GM21619 (cell line): ENCODE measurements around the gene ZSCAN1.

Source experiments
- ATAC-seq: cut with Tn5 transposase; IDR thresholded peaks from one replicate; pipeline ENCODE4 v1.9.1; 2021; ENCODE audit not compliant: unreplicated experiment

The ZSCAN1 gene

GRCh38 chr19:58083021-58083420 lies 49.2 kb downstream of the ZSCAN1 start:
- no peak for ATAC-seq

DNA sequence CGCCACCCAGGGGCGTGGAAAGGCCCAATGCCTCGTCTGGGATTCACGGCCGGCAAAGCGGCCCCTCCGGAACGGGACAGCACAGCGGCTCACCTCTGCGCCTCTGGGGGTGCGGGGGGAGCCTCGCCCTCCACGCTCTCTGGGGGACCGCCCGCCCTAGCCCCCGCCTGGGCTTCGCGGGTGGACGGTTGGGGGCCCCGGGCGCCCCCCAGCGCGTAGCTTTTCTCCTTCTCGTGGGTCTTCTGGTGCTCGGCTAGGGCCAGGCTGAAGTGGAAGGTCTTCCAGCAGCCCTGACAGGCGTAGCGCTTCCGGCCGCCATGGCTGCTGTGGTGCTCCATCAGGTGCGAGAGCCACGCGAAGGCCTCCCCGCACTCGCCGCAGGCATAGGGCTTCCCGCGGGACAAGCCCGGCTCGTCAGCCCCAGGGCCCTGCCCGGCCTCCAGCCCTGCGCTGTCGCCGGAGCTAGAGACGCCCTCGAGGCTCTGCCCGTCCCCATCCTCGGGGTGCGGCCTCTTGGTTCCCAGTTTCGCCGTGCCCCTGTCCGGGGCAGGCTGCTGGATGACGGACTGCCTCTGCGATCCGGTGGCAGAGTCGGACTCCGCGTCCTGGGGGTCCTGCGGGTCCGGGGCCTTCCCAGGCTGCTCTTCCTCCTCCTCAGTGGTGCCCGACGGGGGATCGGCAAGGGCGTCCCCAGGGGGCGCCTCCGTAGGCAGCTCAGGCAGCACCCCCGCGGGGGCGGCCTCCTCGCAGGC lies 50.9 kb downstream of the ZSCAN1 start:
- ATAC-seq, result no peak

DNA sequence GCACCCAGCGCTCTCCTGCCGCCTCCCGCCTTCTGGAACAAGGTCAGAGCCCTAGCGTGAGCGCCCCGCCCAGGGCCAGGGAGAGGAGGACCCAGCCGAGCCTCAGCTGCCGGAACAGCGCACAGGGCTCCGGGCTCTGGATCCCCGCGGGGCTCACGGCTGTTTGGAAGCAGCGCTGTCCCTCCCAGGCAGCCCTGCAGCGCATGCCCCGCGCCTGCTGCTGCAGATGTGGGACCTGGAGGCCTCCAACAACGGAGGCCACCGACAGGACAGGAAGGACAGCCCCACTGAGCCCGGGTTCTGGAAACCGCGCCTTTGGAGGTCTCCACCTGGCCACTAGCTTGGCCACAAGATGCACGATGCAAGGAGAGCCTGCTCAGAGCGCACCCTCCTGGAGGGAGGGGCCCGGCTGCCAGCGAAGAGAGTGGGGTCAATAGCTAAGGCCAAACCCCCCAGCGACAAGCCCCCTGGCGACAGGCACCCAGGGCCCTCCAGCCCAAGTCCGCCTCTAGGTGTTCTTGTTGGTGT lies 51.6 kb downstream of the ZSCAN1 start:
- ATAC-seq, result no peak

GRCh38 chr19:58086825-58087710 lies 53.2 kb downstream of the ZSCAN1 start:
- ATAC-seq, result no peak

- ATAC-seq, result no peak
These were observed 54.8 kb downstream of the ZSCAN1 start for GRCh38 chr19:58088521-58089052.

- ATAC-seq, result no peak
These were observed 56.0 kb downstream of the ZSCAN1 start for GRCh38 chr19:58089846-58090245.

GRCh38 chr19:58091251-58091995 lies 57.6 kb downstream of the ZSCAN1 start:
- ATAC-seq, result no peak

DNA sequence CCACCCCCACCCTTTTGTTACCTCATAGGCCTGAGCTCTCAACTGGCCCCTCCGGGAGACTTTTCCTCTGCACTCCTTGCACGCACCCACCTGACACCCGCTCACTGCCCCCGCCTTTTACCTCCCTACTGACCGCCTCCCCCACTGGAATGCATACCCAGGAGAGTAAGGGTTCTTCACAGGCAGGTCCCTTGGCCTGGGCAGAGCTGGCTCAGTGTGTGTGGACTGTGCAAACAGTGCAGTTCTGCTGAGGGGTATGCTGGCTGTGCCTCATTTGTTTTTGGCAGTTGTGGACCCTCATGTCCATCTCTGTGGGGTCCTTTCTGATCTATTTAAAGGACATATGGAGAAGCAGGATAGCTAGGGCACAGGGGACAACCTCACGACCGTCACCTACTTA lies 59.2 kb downstream of the ZSCAN1 start:
- ATAC-seq, result no peak

DNA sequence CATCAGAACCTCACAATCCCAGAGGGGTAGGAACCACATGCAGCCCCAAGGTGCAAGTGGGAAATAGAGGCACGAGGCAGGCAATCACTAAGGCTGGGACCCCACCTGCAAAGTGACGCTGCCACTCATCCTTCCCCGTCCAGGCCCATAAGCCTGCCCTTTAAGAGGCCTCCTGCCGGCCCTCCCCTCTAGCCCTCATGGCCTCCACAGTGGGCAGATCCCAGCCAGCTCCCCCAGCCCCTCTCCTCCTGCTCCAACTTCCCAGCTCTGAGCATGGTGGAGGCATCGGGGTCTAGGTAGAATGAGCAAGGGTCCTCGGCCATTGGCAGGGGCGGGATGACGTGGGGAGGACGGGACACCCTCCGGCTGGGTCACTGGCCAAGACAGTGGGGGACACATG lies 61.5 kb downstream of the ZSCAN1 start:
- ATAC-seq, result no peak

GRCh38 chr19:58096884-58097283 lies 63.1 kb downstream of the ZSCAN1 start:
- ATAC-seq, result no peak

DNA sequence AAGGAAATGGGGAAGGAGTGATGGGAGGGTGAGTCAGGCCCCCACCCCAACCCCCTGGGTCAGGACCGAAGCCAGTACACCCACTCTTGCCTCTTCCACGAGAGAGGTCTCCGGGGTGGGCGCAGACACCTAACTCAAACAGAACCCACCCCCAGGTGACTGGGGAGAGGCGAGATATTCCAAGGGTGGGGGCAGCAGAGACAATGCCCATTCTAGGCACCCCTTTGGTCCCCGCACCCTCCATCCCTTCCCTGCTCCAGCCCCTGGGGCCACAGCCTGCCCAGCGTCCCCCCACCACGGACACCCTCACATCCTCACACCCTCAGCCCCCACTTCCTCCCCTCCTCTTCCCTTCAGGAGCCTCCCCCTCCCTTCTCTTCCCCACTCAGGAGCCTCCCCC lies 63.5 kb downstream of the ZSCAN1 start:
- no peak for ATAC-seq

DNA sequence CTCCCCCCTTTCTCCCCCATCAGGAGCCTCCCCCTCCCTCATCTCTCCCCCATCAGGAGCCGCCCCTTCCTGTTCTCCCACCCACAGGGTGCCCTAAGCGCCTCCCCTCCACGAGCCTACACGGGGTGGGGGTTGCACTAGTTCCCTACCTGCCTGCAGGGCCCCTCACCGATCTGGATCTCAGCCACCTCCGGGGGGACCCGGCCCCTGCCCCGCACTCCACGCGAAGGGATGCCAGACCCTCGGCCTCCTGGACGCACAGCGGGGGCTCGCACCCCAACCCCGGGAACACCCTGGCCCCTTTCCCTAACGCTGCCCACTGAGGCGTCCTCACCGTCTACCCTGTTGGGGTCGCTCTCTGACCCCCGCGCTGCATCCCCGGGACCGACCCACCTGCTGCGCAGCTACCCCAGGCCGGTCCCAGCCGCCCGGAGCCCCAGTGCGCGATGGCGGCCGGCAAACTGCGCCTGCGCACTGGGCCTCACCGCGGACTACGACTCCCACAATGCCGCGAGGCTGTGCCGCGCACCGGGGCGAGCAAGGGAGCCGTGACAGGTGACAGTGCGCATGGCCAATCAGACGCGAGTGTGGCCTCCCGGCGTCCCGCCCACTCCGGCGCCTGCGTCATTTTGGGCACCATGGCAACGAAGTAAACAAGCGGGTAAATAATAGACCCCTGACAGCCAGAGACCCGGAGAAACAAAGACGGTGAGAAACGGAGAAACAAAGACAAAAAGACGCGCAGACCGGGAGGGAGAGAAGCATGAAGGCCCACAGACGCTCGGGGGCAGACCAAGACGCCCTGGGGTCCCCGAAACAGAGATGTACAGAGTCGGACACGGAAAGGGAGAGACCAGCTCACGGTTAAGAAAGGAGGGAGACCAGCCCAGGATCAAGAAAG lies 64.2 kb downstream of the ZSCAN1 start, which contains the start of gene ZSCAN18:
ZSCAN18 (minus strand) TSS at position 451 of the 901 bp plus-strand sequence. CDS start 7,964 bp downstream, outside the sequence.
- no peak for ATAC-seq

DNA sequence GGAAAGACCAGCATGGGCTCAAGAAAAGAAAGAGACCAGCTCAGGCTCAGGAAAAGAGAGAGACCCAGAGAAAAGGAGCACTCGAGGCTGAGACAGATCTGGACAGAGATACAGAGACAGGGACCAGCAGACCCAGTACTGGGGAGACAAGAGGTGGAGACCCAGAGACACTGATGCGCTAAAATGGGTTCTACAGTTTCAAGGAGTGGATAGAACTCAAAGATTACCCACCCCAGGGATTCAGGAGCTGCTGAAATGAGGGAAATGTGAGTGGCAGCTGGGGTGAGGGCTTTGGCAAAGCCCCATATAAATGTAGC lies 64.8 kb downstream of the ZSCAN1 start:
- ATAC-seq, result no peak
